ENCODE measurements around the gene TFPI.
"Not testable (repeated sequence)": the region's sequence is repeated elsewhere in the genome, so short reads cannot be mapped to it uniquely, and the experiment has no call there.

TFPI gene

GRCh38 chr2:187526792-187527191 lies 27.4 kb downstream of the TFPI start:
- TF ChIP-seq ZNF274 (IDR thresholded peaks at IDR 0.05; ENCODE audit: low read depth, low read length) = no peak
- H3K4me3 ChIP-seq (ENCODE audit: low read length) = no peak overlapping the region

DNA sequence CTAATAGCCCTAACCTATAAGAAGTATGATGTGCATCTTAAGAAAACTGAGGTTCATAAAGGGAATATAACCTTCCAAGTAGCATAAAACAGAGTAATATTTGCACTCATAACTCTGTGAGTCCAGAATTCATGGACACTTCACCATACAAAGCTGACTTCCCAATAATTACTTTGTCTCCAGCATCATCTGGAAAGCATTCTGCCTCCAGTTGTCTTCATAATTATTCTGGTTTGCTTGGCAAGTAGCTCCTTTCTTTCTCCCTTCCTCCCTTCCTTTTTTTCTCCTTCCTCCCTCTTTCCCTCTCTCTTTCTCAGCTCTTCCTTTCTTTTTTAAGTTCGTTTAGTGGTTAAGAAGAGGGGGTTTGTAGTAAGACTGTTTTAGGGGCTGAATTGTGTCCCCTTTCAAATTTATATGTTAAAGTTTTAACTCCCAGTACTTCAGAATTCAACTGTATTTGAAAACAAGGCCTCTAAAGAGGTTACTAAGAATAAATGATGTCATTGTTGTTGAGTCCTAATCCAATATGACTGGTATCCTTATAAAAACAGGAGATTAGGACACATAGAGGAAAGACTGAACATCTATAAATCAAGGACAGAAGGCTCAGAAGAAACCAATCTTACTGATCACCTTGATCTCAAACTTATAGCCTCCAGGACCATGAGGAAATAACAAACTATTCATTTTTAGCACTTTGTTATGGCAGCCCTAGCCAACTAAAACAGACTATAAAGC lies 28.9 kb downstream of the TFPI start:
- no peak overlapping the region for H3K4me3 ChIP-seq (ENCODE audit: low read length)
- no peak for TF ChIP-seq ZNF274 (IDR thresholded peaks at IDR 0.05; ENCODE audit: low read depth, low read length)

GRCh38 chr2:187523325-187523724 lies 30.9 kb downstream of the TFPI start:
- no peak overlapping the region for H3K4me3 ChIP-seq (ENCODE audit: low read length)
- TF ChIP-seq ZNF274 (IDR thresholded peaks at IDR 0.05; ENCODE audit: low read depth, low read length) = no peak

DNA sequence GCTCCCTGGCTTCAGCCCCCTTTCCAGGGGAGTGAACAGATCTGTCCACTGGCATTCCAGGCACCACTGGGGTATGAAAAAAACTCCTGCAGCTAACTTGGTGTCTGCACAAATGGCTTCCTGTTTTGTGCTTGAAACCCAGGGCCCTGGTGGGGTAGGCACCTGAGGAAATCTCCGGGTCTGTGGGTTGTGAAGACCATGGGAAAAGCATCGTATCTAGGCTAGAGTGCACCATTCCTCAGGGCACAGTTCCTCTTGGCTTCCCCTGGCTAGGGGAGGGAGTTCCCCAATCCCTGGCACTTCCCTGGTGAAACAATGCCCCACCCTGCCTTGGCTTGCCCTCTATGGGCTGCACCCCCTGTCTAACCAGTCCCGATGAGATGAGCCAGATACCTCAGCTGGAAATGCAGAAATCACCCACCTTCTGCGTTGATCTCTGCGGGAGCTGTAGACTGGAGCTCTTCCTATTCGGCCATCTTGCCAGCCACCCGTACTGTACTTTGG lies 34.1 kb downstream of the TFPI start:
- TF ChIP-seq ZNF274 (IDR thresholded peaks at IDR 0.05; ENCODE audit: low read depth, low read length) = no peak
- H3K4me3 ChIP-seq (ENCODE audit: low read length) = no peak overlapping the region

- no peak for TF ChIP-seq ZNF274 (IDR thresholded peaks at IDR 0.05; ENCODE audit: low read depth, low read length)
These were observed 34.7 kb downstream of the TFPI start for GRCh38 chr2:187519419-187520120.

GRCh38 chr2:187517750-187518361 lies 36.4 kb downstream of the TFPI start:
- not testable (repeated sequence) for H3K4me3 ChIP-seq (ENCODE audit: low read length)

More at GRCh38 chr2:187519419-187520120, 34.7 kb downstream of the TFPI start:
- no peak overlapping the region for H3K4me3 ChIP-seq (ENCODE audit: low read length)

DNA sequence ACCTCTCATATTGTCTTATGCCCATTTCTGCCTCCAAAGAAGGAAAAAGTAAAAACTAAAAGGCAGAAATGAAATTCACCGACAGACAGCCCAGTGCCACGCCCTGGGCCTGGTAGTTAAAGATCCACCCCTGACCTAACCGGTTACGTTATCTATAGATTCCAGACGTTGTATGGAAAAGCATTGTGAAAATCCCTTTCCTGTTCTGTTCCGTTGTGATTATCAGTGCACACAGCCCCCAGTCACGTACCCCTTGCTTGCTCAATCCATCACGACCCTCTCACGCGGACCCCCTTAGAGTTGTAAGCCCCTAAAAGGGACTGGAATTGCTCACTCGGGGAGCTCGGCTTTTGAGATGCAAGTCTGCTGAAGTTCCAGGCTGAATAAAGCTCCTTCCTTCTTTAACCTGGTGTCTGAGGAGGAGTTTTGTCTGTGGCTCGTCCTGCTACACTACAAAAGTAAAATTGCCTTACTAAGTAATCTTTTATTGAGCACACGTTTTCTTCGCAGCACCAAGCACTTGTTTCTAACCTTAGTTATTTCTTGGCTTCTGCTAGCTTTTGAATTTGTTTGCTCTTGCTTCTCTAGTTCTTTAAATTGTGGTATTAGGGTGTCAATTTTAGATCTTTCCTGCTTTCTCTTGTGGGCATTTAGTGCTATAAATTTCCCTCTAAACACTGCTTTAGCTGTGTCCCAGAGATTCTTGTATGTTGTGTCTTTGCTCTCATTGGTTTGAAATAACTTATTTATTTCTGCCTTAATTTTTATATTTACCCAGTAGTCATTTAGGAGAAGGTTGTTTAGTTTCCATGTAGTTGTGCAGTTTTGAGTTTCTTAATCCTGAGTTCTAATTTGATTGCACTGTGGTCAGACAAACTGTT lies 37.4 kb downstream of the TFPI start:
- H3K4me3 ChIP-seq (ENCODE audit: low read length) = not testable (repeated sequence)

GRCh38 chr2:187514930-187515329 lies 39.3 kb downstream of the TFPI start:
- H3K4me3 ChIP-seq (ENCODE audit: low read length) = no peak overlapping the region
- no peak for TF ChIP-seq ZNF274 (IDR thresholded peaks at IDR 0.05; ENCODE audit: low read depth, low read length)

- not testable (repeated sequence) for H3K4me3 ChIP-seq (ENCODE audit: low read length)
These were observed 39.9 kb downstream of the TFPI start for GRCh38 chr2:187514235-187514829.

DNA sequence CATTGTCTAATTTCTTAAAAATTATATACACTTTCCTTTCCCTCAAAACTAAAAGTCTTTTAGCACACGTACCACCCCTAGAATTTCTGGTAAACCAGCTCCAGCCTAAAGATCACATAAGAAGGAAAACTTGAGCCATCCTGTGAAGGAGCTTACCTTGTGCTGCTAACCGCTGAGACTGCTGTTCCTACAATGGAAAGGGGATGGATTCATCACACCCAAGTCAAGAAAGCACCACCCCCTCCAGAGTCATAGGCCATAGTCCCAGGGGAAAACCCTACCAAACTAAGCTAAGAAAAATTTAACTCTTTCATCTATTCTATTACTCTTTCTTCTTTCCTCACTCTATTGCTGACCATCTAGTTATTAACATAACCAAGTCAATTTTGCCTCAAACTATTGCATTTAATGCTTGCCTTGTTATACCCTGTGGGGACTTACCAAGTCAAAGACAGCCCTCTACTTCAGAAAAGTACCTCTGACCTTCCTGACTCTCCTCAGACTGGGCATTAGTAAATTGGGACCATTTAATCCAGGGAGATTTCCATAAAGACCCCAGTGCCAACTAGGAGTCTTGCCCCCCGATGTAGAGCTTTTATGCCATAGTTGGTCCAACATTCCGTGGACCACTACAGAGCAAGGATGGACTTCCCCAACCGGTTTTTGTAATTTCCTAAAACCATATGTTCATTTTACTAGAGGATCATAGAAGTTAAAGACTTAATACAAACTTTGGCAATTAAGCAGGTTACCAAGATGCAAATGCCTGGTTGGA lies 40.6 kb downstream of the TFPI start:
- not testable (repeated sequence) for H3K4me3 ChIP-seq (ENCODE audit: low read length)

- H3K4me3 ChIP-seq (ENCODE audit: low read length) = no peak overlapping the region
- no peak for TF ChIP-seq ZNF274 (IDR thresholded peaks at IDR 0.05; ENCODE audit: low read depth, low read length)
These were observed 42.6 kb downstream of the TFPI start for GRCh38 chr2:187511356-187512315.

GRCh38 chr2:187510419-187511355 lies 43.5 kb downstream of the TFPI start:
- H3K4me3 ChIP-seq (ENCODE audit: low read length) = not testable (repeated sequence)

Measured in GM08714 (cell line).